ENCODE measurements around the gene THADA.

The THADA gene

DNA sequence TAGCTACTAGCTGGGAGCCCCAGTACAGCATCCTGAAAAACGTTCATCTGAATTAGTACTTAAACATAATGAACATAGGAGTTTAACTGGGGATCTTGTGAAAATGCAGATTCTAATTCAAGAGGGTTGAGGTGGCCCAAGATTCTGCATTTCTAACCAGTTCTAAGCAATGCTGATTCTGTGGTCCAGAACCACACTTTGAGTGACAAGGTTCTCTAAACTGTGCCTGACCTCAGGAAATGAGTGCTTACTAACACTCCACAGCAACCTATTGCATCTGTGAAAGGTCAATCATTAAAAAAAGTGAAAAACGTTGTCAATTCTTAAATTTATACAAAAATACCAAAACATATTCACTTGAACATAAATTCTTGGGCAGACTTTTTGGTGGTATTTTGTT is 212.3 kb downstream of the THADA start:
- no peak for DNase-seq (ENCODE audit: low spot score)

DNA sequence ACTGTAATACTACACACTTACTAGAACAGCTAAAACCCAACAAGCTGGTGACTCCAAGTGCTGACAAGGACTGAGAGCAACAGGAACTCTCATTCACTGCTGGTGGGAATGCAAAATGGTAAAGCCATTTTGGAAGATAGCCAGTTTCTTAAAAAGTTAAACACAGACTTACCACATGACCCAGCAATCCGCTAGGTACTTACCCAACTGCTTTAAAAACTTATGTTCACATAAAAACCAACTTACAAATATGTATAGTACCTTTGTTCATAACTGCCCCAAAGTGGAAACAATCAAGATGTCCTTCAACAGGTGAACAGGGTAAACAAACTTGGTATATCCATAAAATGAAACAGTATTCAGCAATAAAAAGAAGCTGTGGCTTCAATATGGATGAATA is 216.3 kb downstream of the THADA start:
- DNase-seq (ENCODE audit: low spot score) = no peak

DNA sequence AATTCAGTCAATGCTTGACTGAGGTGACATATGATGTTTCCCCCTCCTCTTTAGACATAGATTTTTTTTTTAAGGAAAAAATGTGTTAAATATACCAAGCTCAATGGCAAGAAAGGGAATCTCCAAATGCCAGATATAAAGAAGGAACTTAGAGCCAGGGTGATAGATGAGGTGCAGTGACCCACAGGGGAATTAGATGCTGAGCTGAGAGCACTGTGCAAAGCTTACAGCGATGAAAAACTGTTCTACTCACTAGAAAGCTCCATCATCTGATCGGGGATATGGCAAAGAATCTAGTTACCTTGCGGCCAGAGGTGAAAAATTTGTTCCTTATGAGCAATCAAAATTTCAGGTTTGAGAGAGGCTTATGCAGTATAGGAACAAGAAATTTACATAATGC is 218.5 kb downstream of the THADA start:
- no peak for DNase-seq (ENCODE audit: low spot score)

DNA sequence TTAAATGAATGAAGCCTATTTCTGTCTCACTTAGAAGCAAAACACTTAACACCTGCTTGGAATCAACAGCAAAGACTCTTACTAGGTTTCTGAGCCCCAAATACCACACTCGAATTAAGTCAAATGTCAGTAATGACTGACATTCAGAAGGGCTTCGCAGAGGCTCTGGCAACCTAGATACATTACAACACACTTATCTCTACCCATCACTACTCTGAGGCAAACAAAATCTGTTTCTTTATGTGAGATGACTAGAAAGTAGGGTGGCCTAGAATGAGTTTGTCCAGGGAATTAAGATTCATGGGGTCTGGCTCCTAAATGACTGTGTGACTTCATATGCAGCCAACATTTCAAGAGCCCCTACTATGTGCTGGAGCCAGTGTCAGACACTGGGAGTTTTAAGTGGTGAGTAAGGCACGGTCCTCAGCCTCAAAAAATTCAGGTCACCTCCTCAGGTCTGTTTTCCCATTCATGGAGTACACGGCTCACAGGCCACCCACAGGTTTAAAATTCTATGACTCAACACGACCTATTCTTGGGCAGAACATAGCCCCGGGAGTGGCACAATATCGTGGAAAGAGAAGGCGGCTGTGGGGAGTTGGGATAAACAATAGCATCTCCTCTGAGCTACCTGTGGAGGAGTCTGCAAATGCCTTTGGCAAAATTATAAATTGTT is 219.2 kb downstream of the THADA start:
- no peak for DNase-seq (ENCODE audit: low spot score)

DNA sequence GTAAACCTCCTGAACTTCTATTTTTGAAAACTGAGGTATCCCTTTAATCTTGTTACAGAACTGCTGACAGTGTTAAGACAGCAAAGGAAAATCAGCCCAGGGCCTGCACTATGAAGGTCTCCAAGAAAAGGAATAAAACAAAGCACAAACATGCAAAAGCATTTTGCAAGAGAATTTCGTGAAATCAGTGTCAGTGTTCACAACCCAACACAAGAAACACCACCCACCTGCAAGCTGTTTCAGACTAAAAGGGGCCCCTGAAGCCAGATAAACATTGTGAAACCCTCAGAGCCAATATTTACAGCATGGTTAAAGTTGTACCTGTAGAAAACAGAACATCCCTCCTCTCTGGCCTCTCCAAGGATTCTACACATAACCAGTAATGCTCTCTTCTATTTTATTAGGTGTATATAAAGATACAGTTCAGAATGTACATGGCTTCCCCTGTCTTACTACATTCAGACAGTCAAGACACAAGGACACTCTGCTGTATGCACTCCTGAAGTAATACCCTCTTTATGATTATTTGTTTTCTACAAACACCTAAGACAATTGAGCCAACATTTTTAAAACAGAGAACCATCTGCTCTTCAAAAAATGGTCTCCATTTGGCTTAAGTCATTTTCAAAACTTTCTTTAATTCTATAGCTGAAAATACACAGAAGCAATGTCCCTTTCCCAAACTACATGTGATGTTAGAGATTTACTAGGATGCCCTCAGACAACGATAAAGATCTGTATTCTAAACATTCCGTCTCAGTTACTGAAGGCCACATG is 219.9 kb downstream of the THADA start:
- DNase-seq (ENCODE audit: low spot score) = no peak

DNA sequence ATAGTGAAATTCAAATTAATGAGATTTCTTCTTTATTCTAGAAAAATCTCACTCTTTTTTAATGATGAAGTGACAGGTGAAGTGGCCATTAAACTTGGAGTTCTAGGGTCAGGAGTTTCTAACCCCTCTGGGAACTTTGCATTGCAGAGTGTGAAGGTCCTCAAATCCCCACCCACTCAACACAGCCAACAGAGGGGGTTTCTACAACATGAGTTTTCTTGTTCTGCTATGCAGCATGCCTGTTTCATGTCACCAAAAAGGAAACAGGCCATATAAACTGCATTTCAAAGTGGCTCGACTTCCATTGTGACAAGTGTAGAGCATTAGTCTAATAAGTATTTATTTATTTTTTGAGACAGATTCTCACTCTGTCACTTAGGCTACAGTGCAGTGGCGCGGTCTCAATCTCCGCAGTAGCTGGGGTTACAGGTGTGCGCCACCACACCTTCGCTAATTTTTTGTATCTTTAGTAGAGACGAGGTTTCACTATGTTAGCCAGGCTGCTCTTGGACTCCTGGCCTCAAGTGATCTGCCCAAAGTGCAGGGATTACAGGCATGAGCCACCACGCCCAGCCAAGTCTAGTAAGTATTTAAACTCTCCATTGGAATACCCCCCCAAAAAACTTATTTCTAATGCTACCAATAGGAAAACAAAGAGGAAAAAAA is 223.3 kb downstream of the THADA start:
- no peak for DNase-seq (ENCODE audit: low spot score)

DNA sequence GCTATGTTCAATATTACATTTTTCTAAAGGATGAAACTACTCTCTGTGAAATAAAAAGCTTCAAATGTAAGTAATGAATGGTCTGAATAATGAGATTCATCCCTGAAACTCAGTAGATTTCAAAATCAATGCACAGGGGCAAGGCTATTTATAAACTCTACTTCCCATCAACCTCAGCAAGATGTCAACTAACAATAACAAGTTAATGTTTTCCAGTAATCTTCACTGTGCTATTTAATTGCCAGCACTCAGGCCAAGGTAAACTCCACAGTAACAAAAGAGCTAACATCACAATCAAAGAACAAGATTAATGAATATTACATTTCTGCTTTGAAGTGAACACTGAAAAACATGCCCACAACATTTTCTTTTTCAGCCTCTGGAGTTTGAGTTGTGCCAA is 225.1 kb downstream of the THADA start:
- DNase-seq (ENCODE audit: low spot score) = no peak

DNA sequence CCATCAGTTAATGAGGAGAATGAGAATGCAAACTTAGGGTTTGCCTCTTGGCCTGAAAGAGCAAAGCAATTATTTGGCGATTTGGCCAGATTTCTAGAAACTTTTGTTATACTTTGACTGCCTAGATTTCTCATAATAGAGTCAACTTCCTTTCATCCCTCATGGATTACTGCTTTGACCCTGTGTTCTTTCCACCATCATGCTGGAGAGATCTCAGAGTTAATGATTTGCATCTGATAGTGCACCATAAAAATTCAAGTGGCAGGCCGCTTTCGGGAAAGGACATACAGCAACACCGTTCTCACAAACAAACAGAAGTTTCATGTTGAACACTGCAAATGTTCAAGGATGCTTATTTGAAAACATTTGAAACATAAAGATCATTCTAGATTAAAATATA is 225.7 kb downstream of the THADA start:
- no peak for DNase-seq (ENCODE audit: low spot score)

DNA sequence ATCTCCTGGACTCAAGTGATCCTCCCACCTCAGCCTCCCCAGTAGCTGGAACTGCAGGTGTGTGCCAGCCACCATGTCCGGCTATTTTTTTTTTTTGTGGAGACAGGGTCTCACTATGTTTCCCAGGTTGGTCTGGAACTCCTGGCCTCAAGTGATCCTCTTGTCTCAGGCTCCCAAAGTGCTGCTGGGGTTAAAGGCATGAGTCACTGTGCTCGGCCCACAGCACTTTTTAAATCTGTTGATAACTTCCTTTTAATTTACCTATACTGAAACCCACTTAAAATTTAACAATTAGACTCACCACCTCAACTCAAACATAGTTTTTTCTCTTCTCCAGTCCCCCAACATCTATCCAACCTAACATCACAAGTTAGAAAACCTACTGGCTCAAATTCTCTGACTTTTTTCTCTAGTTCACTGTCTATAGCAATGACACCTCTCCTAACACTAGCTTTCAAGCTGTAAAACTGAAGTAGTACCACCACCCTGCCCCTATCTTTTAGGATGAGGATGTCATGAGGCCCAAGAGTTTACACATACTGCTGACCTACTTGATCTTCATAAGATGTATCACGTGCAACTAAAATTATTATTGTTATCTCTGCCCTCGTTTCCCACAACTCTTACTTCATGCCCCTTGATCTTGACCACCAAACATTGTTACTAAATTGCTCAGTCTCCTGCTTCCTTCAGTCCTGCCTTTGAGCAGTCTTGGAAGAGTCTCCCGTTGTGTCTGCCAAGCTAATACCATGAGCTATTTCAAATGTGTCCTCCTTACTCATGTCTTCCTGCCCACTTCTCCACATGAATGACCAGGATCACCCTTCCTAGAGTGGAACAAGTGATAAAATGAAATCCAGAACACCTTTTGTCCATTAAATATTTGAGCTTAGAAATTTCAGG is 227.1 kb downstream of the THADA start:
- DNase-seq (ENCODE audit: low spot score) = no peak

DNA sequence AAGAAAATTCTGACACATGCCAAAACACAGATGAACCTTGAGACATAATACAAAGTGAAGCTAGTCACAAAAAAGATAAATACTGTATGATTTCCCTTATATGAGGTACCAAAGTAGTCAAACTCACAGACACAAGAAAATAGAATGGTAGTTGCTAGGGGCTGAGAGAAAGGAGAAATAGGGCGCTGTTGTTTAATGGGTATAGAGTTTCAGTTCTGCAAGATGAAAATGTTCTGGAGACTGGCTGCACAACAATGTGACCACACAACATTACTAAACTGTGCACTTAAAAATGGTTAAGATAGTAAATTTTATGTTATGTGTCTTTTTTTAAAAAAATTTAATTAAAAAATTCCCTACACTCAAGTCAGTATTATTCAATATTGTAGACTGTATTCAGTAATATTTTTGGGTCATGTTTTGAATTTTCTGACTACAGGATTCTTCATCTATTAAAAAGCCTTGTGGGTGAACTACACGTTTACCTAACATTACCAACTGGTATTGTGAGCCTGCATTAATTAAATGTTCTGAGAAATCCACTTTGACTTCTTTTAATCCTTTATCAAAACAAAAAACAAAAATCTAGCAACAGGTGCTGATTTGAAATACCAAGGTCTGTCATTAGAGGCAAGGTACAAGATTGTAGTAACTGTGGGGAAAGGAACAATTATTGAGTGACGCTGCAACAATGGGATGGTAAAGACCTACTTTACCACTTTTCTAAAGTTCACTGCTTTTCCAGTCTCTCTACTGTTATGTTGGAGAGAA is 228.6 kb downstream of the THADA start:
- DNase-seq (ENCODE audit: low spot score) = no peak

DNA sequence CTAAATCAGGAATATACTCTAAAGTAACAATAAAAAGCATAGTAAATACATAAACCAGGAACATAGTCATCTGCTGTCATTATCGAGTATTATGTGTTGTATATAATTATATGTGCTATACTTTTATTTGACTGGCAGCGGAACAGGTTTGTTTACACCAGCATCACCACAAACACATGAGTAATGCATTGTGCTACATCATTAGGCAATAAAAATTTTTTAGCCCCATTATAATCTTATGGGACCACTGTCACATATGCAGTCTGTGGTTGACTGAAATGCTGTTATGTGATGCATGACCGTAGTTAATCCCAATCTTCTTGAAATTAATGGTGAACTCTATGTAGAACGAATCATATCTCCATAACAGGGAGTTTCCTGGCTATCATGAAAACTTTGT is 232.7 kb downstream of the THADA start:
- DNase-seq (ENCODE audit: low spot score) = no peak

DNA sequence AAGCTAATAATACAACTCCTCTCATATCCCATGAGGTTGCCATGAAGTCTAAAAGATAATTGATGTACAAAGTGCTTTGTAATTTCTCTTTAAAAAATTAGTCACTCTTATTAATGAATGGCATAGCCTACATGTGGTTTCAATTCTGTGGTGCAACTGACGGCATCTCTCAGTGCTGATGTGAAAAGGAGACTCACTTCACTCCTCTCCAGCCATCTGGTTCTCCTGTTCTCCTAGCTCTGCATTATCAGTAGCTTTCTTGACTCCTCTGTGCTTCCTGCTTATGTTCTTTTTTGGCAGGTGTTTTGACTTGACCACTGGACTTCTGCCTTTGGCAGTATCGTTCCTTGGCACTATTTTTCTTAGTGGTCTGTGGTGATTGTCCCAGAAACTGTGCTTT is 234.6 kb downstream of the THADA start:
- no peak for DNase-seq (ENCODE audit: low spot score)

DNA sequence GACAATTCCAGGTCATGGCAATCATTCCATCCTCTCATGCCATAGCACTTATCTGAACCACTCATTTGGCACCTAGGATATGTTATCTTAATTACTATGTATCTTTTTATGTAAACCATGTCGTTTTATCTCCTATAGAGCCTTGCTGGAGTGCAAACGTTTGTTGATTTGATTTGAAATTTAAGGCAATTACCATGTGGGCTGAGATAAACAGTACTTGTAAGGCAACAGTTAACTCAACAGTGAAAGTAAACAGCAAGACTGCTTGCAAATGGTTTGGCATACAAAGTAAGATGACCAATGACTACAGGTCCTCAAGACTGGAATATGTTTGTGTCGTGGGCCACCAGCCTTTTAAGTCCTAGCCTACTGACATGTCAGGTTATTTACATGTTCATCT is 235.7 kb downstream of the THADA start:
- DNase-seq (ENCODE audit: low spot score) = no peak

DNA sequence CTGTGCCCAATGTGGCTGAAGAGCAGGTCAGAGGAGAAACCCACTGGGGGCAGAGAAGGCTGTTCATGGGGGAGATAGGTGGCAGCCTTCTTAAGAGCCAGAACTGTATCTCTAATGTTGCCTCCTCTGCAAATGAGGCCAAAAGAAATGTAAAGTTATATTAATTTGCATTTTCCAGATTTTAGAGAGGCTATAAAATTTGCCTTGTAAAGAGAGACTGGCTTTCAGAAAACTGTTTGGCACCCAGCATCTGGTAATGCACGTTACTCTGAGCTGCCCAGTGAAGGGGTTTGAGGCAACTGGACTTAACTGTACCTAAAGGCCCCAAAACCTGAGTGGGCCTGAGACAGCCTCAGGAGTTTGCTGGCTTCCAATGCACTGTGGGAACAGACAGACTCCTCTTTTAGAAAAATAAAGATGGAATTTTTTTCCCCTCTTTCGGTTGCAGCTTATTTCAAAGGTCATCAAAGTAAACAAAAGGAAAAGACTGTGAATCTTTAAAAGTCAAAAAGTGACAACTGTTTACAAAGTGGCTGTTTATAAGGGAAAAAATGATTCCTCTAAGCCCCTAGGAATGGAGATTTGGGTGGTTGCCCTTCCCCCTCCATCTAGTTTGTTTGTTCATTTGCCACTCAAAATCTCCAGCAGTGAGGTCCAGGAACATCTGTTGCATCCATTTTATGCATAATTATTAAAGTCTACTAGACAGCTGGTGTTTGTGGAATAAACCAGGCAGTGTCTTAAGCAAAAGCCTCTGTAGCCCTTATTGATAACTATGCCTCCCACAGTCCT is 237.2 kb downstream of the THADA start:
- DNase-seq (ENCODE audit: low spot score) = no peak

DNA sequence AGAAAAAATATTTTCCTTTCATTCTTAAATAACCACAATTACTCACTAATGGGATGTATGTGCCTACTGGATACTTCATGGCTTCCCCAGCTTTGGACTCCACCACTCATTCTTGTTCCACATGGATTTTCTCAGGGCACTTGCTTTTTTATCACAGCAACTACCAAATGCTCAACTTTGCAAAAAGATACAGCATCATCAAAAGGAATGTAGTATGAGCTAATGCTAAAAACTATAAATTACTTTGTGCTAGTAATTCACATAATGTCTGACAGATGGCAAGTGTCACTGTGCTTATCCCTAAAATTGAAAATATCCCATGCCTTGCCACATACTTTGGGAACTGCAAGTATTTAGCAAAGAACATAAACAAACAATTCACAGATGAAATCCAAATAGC is 239.1 kb downstream of the THADA start:
- DNase-seq (ENCODE audit: low spot score) = no peak

DNA sequence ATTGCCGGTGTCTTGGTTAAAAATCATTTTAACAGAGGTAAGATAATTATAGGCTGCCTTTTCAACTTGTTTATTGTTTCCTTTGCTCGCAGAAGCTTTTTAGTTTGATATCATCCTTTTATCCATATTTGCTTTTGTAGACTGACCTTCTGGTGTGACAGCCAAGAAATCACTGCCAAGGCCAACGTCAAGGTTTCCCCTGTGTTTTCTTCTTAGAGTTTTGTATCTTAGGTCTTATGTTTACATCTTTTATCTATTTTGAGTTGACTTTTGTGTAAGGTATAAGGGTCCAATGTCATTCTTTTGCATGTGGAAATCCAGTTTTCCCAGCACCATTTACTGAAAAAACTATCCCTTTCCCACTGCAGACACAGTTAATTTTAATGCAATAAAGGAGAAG is 240.4 kb downstream of the THADA start:
- DNase-seq (ENCODE audit: low spot score) = no peak

DNA sequence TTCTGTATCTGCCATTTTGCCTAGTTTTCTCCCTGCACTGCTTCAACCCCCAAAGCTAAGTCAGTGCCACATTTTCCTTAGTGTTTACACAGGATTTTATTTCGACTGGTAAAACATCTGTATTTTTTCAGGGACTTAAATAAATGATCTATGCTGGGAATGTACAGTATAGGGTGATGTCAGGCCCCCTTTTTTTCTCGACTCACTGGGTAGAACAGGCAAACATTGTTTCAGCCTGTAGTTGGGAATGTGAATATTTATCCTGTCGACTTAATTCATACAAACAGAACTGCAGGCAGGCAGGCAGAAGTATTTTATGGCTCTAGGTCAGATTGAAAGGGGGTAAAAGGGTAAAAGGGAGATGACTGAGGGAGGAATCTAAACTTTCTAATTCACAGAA is 245.9 kb downstream of the THADA start:
- no peak for DNase-seq (ENCODE audit: low spot score)

DNA sequence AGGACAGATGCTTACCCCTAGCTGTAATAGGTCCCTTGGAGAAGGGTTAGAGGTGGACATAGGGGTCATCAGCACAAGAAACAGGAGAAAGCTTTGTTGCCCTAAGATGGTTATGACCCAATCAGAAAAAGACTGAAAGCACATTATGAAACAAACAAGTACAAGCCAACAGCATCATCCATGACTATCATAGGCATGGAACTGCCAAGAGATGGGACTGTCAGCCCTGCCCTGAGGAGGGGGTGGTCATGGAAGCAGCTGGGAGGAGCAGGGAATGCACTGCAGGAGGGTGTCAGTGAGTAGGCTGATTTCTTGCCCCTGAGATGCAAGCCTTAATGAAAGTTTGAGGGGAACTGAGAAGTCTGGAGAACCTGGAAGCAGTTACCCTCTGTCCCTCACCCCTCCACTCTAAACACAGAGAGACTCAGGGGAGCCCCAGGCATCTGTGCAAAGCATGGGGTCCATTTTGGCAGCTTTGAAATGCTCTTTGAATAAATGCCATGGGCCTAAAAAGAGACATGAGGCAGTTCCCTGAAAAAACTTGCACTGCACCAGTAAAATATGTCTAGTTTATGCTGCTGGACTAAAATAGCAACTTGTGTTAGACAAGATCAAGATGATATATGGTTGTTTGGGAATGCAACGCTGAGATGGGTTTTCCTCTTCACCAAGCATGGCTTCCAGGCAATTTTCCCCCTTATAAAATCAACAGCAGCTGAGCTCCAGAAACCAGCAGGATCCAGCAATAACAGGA is 246.8 kb downstream of the THADA start:
- no peak for DNase-seq (ENCODE audit: low spot score)

DNA sequence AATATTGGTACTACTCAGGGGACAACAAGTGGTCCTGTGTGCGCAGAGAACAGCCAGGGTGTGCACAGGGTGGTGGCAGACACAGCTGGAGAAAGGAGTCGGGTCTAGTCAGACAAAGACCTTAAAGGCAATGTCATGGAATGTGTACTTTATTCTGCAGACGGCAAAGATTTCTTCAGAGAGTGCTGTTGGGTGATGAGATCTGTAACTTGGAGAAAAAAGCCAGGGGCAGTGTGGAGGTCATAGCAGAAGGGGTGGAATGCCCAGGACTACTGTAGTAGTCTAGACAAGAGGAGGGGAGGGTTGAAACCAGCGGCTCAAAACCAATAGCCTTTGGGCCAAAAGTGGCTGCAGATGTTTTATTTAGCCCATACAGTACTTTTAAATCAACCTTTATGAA is 248.1 kb downstream of the THADA start:
- no peak for DNase-seq (ENCODE audit: low spot score)
